NB4 (cell line): Measurements from ENCODE around the gene ASTN1.

Experiments used
- MYC ChIP-seq: IDR thresholded peaks from 2 replicates; pipeline ENCODE4 v1.6.1; 2011; ENCODE audit warnings: low read depth, low read length
- POLR2A ChIP-seq: IDR thresholded peaks from 2 replicates; pipeline ENCODE4 v1.6.1; 2011; ENCODE audit warnings: mild to moderate bottlenecking; ENCODE audit not compliant: insufficient read length; ENCODE audit errors: extremely low read depth
- TF ChIP-seq, protein P1 (sequence below): IDR thresholded peaks from one replicate; pipeline ENCODE4 v1.5.1; 2012; ENCODE audit warnings: low read depth, low read length
- TF ChIP-seq, protein P2 (sequence below): IDR thresholded peaks from 2 replicates; pipeline ENCODE4 v1.6.1; 2011; ENCODE audit warnings: low read depth, low read length

DNA sequence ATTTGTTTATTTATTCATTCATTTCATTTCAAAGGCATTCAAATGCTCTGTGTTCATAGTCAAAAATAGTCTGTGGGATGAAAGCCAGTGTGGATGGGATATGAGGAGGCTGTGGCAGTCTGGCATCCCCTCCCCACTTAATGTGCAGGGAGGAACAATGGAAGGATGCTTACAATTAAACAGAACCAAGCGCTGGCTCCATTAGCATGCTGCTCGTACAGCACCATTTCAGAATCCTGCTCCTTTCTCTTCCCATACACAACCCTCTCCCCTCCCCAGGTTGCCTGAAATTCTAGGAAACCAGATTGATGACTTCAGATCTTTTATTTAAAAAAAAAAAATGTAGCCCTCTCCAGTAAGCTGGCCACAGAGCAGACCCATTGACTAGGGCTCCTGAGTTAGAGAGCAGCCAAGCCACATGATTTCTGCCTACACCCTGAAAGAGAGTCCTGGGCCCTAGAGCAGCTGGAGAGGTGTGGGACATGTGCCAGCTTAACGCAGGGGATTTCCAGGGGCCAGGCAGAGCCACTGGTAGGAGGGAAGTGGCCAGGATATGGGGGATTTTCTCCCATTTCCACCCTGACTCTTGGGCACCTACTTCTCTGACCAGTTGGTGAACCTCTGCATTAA is 205.2 kb downstream of the ASTN1 start:
- TF ChIP-seq, protein P1, sequence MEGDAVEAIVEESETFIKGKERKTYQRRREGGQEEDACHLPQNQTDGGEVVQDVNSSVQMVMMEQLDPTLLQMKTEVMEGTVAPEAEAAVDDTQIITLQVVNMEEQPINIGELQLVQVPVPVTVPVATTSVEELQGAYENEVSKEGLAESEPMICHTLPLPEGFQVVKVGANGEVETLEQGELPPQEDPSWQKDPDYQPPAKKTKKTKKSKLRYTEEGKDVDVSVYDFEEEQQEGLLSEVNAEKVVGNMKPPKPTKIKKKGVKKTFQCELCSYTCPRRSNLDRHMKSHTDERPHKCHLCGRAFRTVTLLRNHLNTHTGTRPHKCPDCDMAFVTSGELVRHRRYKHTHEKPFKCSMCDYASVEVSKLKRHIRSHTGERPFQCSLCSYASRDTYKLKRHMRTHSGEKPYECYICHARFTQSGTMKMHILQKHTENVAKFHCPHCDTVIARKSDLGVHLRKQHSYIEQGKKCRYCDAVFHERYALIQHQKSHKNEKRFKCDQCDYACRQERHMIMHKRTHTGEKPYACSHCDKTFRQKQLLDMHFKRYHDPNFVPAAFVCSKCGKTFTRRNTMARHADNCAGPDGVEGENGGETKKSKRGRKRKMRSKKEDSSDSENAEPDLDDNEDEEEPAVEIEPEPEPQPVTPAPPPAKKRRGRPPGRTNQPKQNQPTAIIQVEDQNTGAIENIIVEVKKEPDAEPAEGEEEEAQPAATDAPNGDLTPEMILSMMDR: no peak
- TF ChIP-seq, protein P2, sequence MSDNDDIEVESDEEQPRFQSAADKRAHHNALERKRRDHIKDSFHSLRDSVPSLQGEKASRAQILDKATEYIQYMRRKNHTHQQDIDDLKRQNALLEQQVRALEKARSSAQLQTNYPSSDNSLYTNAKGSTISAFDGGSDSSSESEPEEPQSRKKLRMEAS: no peak
- no peak for TF ChIP-seq POLR2A
- no peak for TF ChIP-seq MYC
